ENCODE results near the gene NAT8L. TPM values are rescaled to one million over a fixed set of nuclear protein-coding genes. Genes with fewer than 3 reads are reported as not detected.

Gene NAT8L
- total RNA-seq, 1 experiment from 2014 or later: 9.2 TPM

DNA sequence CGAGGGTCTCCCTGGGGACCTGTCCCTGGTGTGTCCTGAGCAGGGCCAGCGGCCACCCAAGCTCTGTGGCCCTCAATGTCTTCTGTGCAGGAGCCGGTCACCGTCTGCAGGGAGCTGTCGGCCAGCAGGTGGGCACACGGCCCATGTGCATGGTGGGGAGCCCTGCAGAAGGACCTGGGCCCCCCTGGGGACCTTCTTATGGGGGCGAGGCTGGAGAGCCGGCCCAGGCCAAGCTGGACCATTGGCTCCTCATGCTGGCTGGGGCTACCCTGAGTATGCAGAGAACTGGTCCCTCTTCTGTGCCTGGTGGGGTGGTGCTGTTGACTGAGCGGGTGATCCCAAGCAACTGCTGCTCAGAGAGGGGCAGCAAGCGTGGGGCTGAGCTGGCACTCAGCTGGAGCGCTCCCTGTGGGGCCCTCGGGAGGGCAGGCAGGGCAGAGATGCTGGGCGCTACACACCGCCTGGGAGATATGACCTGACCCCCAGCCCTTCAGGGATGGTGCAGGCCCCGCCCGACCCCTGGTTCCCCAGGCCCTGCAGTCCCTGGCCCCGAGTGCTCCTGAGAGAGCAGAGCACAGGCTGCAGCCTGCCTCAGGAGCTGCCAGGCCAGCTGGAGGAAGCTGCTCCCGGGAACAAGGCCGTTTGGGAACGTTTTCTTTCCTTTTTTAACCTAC lies 14.8 kb downstream of the NAT8L start:
- Histone ChIP-seq H3K4me1 (ENCODE audit: control insufficient read depth in 1 of 2, insufficient read depth in 2 of 2, low read length in 2 of 2) (peaks cover 8 to 17% of the 10 kb centered on the region in 2 experiments; a peak in 3 of 4 replicates), H3K27me3 (ENCODE audit: insufficient read depth, low read length) (no peaks in the 10 kb centered on the region), H3K9me3 (ENCODE audit: control insufficient read depth in 1 of 2, insufficient read depth in 1 of 2, low read depth in 1 of 2, low read length in 2 of 2) (no peaks in the 10 kb centered on the region), H3K9ac (ENCODE audit: low read length) (no peak overlapping the region), H3K27ac (ENCODE audit: low read depth, low read length) (no peak overlapping the region), H3K4me2 (ENCODE audit: low read length) (no peak overlapping the region), H3K36me3 (ENCODE audit: control insufficient read depth in 1 of 2, insufficient read depth in 2 of 2, low read length in 2 of 2) (no peaks in the 10 kb centered on the region), H2AFZ (ENCODE audit: low read depth, low read length, poor library complexity, severe bottlenecking) (no peak overlapping the region), H3K9me2 (ENCODE audit: insufficient read depth) (no peaks in the 10 kb centered on the region), H3K79me2 (ENCODE audit: insufficient read depth, low read length) (no peaks in the 10 kb centered on the region), H3K4me3 (replicated peaks in 1 of 2; ENCODE audit: low read depth in 1 of 2, low read length in 2 of 2) (no peak overlapping the region), H4K20me1 (ENCODE audit: insufficient read depth) (no peaks in the 10 kb centered on the region)
- ChIA-PET RAD21 (ENCODE audit: low non-redundant PET in 1 of 2, low total read pairs in 2 of 2, uncharacterized antibody in 2 of 2, unreplicated experiment in 2 of 2) (no interaction called here), POLR2A (no interaction called here), CTCF (no interaction called here)
- no peak for DNase-seq (ENCODE audit: low read depth, low spot score)
- TF ChIP-seq EZH2 (IDR thresholded peaks at IDR 0.05) (no peak), ELF1 (IDR thresholded peaks at IDR 0.05; ENCODE audit: borderline replicate concordance, low read depth) (no peak), FOSL1 (IDR thresholded peaks at IDR 0.05; ENCODE audit: low read depth) (no peak), POLR2AphosphoS5 (IDR thresholded peaks at IDR 0.05; ENCODE audit: low read depth, low read length) (no peak), EZH2phosphoT487 (IDR thresholded peaks at IDR 0.05; ENCODE audit: borderline replicate concordance) (no peak), ZFX (IDR thresholded peaks at IDR 0.05) (no peak), SIN3A (IDR thresholded peaks at IDR 0.05; ENCODE audit: low read depth) (no peak), RAD21 (IDR thresholded peaks at IDR 0.05; ENCODE audit: low read depth) (no peak), POLR2A (IDR thresholded peaks at IDR 0.05; ENCODE audit: borderline replicate concordance, extremely low read depth, insufficient read depth, insufficient read length) (no peak), SRF (IDR thresholded peaks at IDR 0.05; ENCODE audit: low read depth) (no peak), TCF7L2 (IDR thresholded peaks at IDR 0.05; ENCODE audit: borderline replicate concordance, extremely low read depth, insufficient read depth, insufficient read length) (no peak), YY1 (IDR thresholded peaks at IDR 0.05; ENCODE audit: extremely low read depth, insufficient replicate concordance, low read depth, low read length) (no peak), CEBPB (IDR thresholded peaks at IDR 0.05; ENCODE audit: low read depth) (no peak)
- TF ChIP-seq, protein P1, sequence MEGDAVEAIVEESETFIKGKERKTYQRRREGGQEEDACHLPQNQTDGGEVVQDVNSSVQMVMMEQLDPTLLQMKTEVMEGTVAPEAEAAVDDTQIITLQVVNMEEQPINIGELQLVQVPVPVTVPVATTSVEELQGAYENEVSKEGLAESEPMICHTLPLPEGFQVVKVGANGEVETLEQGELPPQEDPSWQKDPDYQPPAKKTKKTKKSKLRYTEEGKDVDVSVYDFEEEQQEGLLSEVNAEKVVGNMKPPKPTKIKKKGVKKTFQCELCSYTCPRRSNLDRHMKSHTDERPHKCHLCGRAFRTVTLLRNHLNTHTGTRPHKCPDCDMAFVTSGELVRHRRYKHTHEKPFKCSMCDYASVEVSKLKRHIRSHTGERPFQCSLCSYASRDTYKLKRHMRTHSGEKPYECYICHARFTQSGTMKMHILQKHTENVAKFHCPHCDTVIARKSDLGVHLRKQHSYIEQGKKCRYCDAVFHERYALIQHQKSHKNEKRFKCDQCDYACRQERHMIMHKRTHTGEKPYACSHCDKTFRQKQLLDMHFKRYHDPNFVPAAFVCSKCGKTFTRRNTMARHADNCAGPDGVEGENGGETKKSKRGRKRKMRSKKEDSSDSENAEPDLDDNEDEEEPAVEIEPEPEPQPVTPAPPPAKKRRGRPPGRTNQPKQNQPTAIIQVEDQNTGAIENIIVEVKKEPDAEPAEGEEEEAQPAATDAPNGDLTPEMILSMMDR (IDR thresholded peaks at IDR 0.05 in 2 of 3, conservative IDR thresholded peaks at IDR 0.05 in 1 of 3; ENCODE audit: borderline replicate concordance in 1 of 3, insufficient read depth in 1 of 3, low read depth in 2 of 3, low read length in 2 of 3): no peak
- TF ChIP-seq, protein P2, sequence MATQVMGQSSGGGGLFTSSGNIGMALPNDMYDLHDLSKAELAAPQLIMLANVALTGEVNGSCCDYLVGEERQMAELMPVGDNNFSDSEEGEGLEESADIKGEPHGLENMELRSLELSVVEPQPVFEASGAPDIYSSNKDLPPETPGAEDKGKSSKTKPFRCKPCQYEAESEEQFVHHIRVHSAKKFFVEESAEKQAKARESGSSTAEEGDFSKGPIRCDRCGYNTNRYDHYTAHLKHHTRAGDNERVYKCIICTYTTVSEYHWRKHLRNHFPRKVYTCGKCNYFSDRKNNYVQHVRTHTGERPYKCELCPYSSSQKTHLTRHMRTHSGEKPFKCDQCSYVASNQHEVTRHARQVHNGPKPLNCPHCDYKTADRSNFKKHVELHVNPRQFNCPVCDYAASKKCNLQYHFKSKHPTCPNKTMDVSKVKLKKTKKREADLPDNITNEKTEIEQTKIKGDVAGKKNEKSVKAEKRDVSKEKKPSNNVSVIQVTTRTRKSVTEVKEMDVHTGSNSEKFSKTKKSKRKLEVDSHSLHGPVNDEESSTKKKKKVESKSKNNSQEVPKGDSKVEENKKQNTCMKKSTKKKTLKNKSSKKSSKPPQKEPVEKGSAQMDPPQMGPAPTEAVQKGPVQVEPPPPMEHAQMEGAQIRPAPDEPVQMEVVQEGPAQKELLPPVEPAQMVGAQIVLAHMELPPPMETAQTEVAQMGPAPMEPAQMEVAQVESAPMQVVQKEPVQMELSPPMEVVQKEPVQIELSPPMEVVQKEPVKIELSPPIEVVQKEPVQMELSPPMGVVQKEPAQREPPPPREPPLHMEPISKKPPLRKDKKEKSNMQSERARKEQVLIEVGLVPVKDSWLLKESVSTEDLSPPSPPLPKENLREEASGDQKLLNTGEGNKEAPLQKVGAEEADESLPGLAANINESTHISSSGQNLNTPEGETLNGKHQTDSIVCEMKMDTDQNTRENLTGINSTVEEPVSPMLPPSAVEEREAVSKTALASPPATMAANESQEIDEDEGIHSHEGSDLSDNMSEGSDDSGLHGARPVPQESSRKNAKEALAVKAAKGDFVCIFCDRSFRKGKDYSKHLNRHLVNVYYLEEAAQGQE (IDR thresholded peaks at IDR 0.05; ENCODE audit: low read depth): no peak
- ATAC-seq: no peak
- BruUV-seq (replicated peaks): no TSS peak
- intact Hi-C loops (cut with micrococcal nuclease): no loop called here
